Measurements from ENCODE around the gene AUNIP.

AUNIP gene

GRCh38 chr1:25888426-25888987, 29.2 kb upstream of the AUNIP start:
- DNase-seq, result no peak

GRCh38 chr1:25885602-25886001, 26.3 kb upstream of the AUNIP start:
- no peak for DNase-seq

GRCh38 chr1:25881266-25881665, 22.0 kb upstream of the AUNIP start:
- DNase-seq, result no peak

GRCh38 chr1:25880518-25880917, 21.3 kb upstream of the AUNIP start:
- no peak for DNase-seq

- no peak for DNase-seq
These were observed 20.4 kb upstream of the AUNIP start for GRCh38 chr1:25879675-25880074.

GRCh38 chr1:25878690-25879089, 19.4 kb upstream of the AUNIP start:
- no peak for DNase-seq

- no peak for DNase-seq
These were observed 17.9 kb upstream of the AUNIP start for GRCh38 chr1:25877155-25877554.

- no peak for DNase-seq
These were observed 17.4 kb upstream of the AUNIP start for GRCh38 chr1:25876693-25877077.

GRCh38 chr1:25875856-25876692, 16.8 kb upstream of the AUNIP start:
- DNase-seq, result no peak

- peak; percentile 87 for DNase-seq
These were observed 16.0 kb upstream of the AUNIP start, which contains the start of gene PAQR7 for GRCh38 chr1:25875154-25875855. TSS of gene PAQR7 (minus strand) at chr1:25875708. CDS start at chr1:25863839, 11,869 bp downstream.

- DNase-seq, result no peak
These were observed 15.4 kb upstream of the AUNIP start for GRCh38 chr1:25874635-25875153.

- DNase-seq, result no peak
These were observed 15.0 kb upstream of the AUNIP start for GRCh38 chr1:25874209-25874608.

GRCh38 chr1:25873120-25873519, 13.9 kb upstream of the AUNIP start:
- DNase-seq, result no peak

GRCh38 chr1:25872713-25873112, 13.5 kb upstream of the AUNIP start:
- no peak for DNase-seq

GRCh38 chr1:25871704-25872494, 12.6 kb upstream of the AUNIP start:
- DNase-seq, result no peak

GRCh38 chr1:25871086-25871703, 11.9 kb upstream of the AUNIP start:
- no peak for DNase-seq

GRCh38 chr1:25870614-25871013, 11.4 kb upstream of the AUNIP start:
- no peak for DNase-seq

- DNase-seq, result no peak
These were observed 10.8 kb upstream of the AUNIP start for GRCh38 chr1:25869909-25870606.

GRCh38 chr1:25867210-25867991, 8.1 kb upstream of the AUNIP start:
- no peak for DNase-seq

GRCh38 chr1:25866288-25866687, 7.0 kb upstream of the AUNIP start:
- no peak for DNase-seq

- no peak for DNase-seq
These were observed 5.2 kb upstream of the AUNIP start for GRCh38 chr1:25864434-25864833.
